ENCODE data around the gene ISOC2. TPM values are rescaled to one million over a fixed set of nuclear protein-coding genes. Genes with fewer than 3 reads are reported as not detected.

The ISOC2 gene
- total RNA-seq, 1 donor from 2014 or later = 14.8 TPM

DNA sequence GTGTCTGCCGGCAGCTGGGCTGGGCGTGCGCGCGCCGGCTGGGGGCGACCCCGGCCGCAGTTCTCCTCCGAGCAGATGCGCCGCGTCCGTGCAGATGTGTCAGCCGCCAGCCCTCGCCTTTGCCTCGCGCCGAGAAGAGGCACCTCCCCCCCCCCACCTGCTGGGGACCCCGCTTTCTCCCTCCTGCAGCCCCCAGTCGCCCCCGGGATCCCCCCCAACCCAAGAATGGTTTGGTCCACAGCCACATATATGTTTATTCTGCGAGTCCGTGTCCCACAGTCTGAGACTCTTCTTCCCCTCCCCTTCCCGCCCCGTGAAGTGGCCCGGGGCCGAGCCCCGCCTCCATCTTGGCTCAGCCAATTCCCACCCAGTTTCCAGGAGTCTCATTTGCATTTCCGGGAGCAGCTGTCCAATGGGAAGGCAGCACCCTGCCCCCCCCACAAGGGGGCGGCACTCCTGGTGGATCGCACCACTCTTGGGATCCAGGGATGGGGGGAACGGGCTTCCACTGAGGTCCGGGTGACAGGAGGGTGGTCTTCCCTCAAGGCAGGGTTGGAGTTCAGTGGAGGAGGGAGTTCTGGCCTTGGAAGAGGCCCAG, 8.6 kb downstream of the ISOC2 start:
- H4K20me1 ChIP-seq (ENCODE audit: low read depth) = peaks cover 20% of the 10 kb centered on the region
- H3K4me3 Mint-ChIP-seq = peak overlapping the region; percentile 63
- H3K27ac Mint-ChIP-seq = no peak overlapping the region

GRCh38 chr19:55451965-55452748, 9.3 kb downstream of the ISOC2 start:
- Mint-ChIP-seq H3K4me3 (peak overlapping the region; percentile 87), H3K27me3 (ENCODE audit: insufficient read depth, low read depth) (peaks cover 26% of the 10 kb centered on the region), H3K36me3 (no peaks in the 10 kb centered on the region), H3K27ac (no peak overlapping the region), H3K9me3 (no peaks in the 10 kb centered on the region), H3K4me1 (peaks cover 13% of the 10 kb centered on the region)
- Histone ChIP-seq H3K9me3 (ENCODE audit: low read depth) (no peaks in the 10 kb centered on the region), H3K27me3 (peaks cover 61% of the 10 kb centered on the region), H3K36me3 (no peaks in the 10 kb centered on the region), H4K20me1 (ENCODE audit: low read depth) (peaks cover 20% of the 10 kb centered on the region), H3K27ac (no peak overlapping the region), H3K79me2 (ENCODE audit: low read depth) (no peaks in the 10 kb centered on the region), H3K9ac (no peak overlapping the region), H3F3A (ENCODE audit: low read depth) (peaks cover 21% of the 10 kb centered on the region), H3K4me2 (peak overlapping the region; percentile 90), H3K4me1 (peaks cover 11% of the 10 kb centered on the region), H3K4me3 (peak overlapping the region; percentile 53), H2AFZ (replicated peaks) (no peak overlapping the region)
- DNase-seq (ENCODE audit: low spot score) = peak; percentile 72
- peak; percentile 76 for TF ChIP-seq EZH2 (IDR thresholded peaks at IDR 0.05)
- TF ChIP-seq, protein P1, sequence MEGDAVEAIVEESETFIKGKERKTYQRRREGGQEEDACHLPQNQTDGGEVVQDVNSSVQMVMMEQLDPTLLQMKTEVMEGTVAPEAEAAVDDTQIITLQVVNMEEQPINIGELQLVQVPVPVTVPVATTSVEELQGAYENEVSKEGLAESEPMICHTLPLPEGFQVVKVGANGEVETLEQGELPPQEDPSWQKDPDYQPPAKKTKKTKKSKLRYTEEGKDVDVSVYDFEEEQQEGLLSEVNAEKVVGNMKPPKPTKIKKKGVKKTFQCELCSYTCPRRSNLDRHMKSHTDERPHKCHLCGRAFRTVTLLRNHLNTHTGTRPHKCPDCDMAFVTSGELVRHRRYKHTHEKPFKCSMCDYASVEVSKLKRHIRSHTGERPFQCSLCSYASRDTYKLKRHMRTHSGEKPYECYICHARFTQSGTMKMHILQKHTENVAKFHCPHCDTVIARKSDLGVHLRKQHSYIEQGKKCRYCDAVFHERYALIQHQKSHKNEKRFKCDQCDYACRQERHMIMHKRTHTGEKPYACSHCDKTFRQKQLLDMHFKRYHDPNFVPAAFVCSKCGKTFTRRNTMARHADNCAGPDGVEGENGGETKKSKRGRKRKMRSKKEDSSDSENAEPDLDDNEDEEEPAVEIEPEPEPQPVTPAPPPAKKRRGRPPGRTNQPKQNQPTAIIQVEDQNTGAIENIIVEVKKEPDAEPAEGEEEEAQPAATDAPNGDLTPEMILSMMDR (IDR thresholded peaks at IDR 0.05) = no peak
- TF ChIP-seq EZH2phosphoT487 (IDR thresholded peaks at IDR 0.05) = peak; percentile 12

More for the DNA sequence above, 8.6 kb downstream of the ISOC2 start:
- Mint-ChIP-seq H3K4me1 (peaks cover 15% of the 10 kb centered on the region), H3K27me3 (ENCODE audit: insufficient read depth, low read depth) (peaks cover 26% of the 10 kb centered on the region), H3K36me3 (no peaks in the 10 kb centered on the region), H3K9me3 (no peaks in the 10 kb centered on the region)
- peaks cover 54% of the 10 kb centered on the region for H3K27me3 ChIP-seq
- H3K36me3 ChIP-seq = no peaks in the 10 kb centered on the region
- H3K4me3 ChIP-seq = peak overlapping the region; percentile 53
- H3K4me1 ChIP-seq = peaks cover 11% of the 10 kb centered on the region
- H3K27ac ChIP-seq = no peak overlapping the region
- H3K79me2 ChIP-seq (ENCODE audit: low read depth) = no peaks in the 10 kb centered on the region
- peak overlapping the region; percentile 90 for H3K4me2 ChIP-seq
- H3F3A ChIP-seq (ENCODE audit: low read depth) = peaks cover 14% of the 10 kb centered on the region
- TF ChIP-seq EZH2phosphoT487 (IDR thresholded peaks at IDR 0.05) = no peak
- TF ChIP-seq, protein P1 (IDR thresholded peaks at IDR 0.05) = no peak
- TF ChIP-seq EZH2 (IDR thresholded peaks at IDR 0.05) = no peak
- no peak overlapping the region for H3K9ac ChIP-seq
- H3K9me3 ChIP-seq (ENCODE audit: low read depth) = no peaks in the 10 kb centered on the region
- no peak overlapping the region for H2AFZ ChIP-seq (replicated peaks)
- DNase-seq (ENCODE audit: low spot score) = peak; percentile 94

DNA sequence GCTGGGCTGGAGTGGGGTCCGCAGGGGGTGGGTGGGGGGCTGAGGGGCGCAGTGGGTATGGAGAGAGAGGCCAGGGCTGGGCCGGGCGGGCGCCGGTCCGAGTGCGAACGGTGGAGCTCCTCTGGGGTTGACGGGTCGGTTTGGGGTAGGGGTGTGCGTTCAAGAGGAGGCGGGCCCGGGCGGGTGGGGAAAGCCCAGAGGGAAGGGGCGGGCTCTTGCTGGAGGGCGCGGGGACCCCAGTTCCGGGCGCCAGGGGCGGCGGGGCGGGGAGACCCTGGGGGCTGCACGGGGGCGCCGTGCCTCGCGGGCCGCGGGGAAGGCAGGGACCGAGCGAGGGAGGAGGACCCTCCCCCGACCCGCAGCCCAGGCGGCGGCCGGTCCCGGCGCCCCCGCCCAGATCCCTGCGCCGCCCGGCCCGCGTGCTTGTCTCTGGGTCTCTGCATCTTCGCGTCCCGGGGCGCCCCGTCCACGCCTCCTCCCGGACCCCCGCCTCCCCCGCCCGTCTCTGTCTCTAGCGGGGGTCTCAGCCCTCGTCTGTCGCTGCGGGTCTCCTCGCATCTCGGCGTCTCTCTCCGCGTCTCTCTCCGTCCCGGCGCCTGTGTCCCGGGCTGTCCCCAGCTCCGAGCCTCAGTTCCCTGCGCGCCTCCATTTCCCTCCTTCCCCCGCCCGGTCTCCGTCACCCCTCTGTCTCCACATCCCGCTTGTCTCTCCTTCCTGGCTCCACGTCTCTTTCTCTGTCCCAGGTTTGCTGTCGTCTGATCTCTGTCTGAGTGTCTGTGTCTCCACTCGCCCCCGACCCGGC, 10.1 kb downstream of the ISOC2 start:
- Histone ChIP-seq H3K79me2 (ENCODE audit: low read depth) (no peaks in the 10 kb centered on the region), H3K4me3 (peak overlapping the region; percentile 53), H3K4me1 (peaks cover 11% of the 10 kb centered on the region), H3K36me3 (no peaks in the 10 kb centered on the region), H3K9me3 (ENCODE audit: low read depth) (no peaks in the 10 kb centered on the region), H3F3A (ENCODE audit: low read depth) (peaks cover 26% of the 10 kb centered on the region), H3K4me2 (peak overlapping the region; percentile 90), H4K20me1 (ENCODE audit: low read depth) (peaks cover 20% of the 10 kb centered on the region), H3K27me3 (peaks cover 69% of the 10 kb centered on the region), H3K27ac (no peak overlapping the region), H3K9ac (no peak overlapping the region), H2AFZ (replicated peaks) (peak overlapping the region; percentile 65)
- Mint-ChIP-seq H3K27ac (no peak overlapping the region), H3K36me3 (no peaks in the 10 kb centered on the region), H3K4me1 (peaks cover 13% of the 10 kb centered on the region), H3K4me3 (peak overlapping the region; percentile 87), H3K9me3 (no peaks in the 10 kb centered on the region), H3K27me3 (ENCODE audit: insufficient read depth, low read depth) (peaks cover 26% of the 10 kb centered on the region)
- peak; percentile 54 for DNase-seq (ENCODE audit: low spot score)
- peak; percentile 89 for TF ChIP-seq EZH2phosphoT487 (IDR thresholded peaks at IDR 0.05)
- TF ChIP-seq, protein P1 (IDR thresholded peaks at IDR 0.05) = no peak
- peak; percentile 93 for TF ChIP-seq EZH2 (IDR thresholded peaks at IDR 0.05)
